SKM-1 treated with dmso at 0.1 percent for 144 hours (cell line): ENCODE data around the gene AGBL5.
A peak's percentile ranks its signal among the peaks of the same experiment; 100 is the strongest.

Source experiments
- DNase-seq: peaks from one replicate; lab custom pipeline; 2025; ENCODE audit not compliant: unreplicated experiment; lab: John Stamatoyannopoulos, UW

AGBL5 gene

GRCh38 chr2:27087823-27088410, 36.4 kb downstream of the AGBL5 start:
- no peak for DNase-seq

- no peak for DNase-seq
Measured at GRCh38 chr2:27088634-27089033, 37.2 kb downstream of the AGBL5 start.

GRCh38 chr2:27089111-27089954, 37.9 kb downstream of the AGBL5 start:
- no peak for DNase-seq

DNA sequence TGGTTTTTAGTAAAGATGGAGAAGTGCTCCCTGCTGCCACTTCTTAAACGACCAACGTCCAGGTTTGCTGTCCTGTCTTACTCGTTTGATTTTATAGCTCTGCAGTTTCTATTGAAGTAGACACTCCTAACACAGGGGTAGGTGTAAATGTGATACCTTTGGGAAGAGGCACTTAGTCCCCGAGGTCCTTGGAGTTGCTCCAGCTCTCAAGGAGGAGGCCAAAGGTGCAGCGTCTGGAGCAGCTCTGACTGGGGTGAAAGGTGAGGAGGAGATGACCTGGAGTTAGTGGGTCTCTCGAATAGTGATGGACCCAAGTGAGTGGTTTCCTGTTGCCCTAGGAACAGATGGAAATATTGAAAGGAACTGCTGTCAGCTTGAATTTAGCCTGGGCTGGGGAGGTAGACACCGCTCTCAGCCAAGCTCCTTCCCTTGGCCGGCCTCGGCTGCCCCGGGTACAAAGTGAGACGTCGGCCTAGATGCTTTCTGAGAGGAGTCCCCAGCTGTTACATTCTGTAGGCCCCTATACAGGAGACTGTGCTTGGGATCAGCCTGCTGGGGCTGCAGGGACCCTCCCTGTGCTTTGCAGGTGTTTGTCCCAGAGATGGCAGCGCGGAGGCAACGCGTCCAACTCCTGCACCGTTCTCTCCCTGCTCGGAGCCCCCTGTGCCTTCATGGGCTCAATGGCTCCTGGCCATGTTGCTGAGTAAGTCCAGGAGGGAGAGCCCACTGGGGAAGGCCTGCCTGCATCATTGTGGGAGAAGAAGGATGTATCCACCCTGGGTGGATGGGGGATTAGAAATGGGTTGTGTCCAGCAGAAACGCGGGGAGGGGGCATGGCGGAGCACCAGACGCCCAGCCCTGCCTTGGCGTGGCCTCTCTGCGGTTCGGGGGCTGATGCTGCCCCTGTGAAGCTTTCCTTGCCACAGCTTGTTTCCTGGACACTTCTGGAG, 40.6 kb downstream of the AGBL5 start:
- DNase-seq = no peak

- no peak for DNase-seq
Measured at GRCh38 chr2:27092696-27093429, 41.4 kb downstream of the AGBL5 start.

DNA sequence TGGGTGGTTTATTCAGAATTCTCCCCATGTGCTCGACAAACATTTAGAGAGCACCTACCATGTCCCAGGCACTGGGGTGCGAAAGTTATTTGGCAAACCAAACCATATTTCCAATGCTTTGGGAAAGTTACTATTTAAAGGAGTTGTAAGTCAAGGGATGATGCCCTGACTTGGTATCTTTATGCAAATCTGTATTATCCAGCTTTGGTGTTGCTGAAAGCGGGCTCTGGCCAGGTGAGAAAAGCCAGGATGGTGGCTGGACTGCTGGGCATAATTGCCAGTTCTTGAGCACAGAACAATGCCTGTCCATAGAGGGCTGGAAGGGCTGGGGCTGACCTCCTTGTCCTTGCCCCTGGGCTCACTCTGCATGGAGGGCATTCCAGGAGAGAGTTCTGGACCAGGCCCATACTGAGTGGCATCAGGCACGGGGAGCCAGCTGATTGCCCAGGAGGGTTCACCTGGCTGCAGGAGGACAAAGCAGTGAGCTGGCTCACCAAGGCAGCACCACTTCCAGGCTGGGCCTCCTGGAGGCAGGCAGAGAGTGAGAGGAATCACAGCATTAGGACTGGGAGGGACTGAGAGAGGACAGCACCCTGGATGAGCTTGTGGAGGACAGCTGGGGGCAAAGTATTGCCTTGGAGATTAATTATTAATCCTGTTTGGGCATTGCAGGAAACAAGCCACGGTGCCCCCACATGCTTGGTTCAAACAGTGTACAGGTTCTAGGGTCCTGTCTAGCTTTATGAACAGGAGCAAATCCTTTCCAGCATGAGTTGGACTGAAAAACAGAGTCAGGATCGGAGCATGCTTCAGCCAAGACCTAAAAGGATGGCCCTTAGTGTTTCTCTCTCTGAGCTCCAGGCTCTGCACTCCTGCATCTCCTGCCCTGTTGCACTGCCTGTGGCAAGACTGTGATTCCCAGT, 42.2 kb downstream of the AGBL5 start:
- no peak for DNase-seq

GRCh38 chr2:27094353-27094984, 43.0 kb downstream of the AGBL5 start:
- no peak for DNase-seq

DNA sequence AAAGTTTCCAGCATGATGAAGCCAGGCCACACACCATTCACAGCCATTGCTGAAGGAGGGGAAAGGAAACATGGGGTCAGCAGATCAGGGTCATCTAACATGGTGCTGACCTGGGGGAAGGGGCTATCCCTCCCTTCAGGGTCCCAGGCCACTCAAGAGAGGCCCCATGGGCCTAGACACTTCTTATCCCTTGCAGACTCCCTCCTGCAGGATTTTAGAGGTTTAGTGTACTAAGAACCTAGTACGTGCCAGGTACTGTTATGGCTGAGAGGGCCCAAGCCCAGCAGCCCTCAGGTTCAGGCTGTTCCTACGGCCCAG, 43.9 kb downstream of the AGBL5 start:
- DNase-seq = no peak

DNA sequence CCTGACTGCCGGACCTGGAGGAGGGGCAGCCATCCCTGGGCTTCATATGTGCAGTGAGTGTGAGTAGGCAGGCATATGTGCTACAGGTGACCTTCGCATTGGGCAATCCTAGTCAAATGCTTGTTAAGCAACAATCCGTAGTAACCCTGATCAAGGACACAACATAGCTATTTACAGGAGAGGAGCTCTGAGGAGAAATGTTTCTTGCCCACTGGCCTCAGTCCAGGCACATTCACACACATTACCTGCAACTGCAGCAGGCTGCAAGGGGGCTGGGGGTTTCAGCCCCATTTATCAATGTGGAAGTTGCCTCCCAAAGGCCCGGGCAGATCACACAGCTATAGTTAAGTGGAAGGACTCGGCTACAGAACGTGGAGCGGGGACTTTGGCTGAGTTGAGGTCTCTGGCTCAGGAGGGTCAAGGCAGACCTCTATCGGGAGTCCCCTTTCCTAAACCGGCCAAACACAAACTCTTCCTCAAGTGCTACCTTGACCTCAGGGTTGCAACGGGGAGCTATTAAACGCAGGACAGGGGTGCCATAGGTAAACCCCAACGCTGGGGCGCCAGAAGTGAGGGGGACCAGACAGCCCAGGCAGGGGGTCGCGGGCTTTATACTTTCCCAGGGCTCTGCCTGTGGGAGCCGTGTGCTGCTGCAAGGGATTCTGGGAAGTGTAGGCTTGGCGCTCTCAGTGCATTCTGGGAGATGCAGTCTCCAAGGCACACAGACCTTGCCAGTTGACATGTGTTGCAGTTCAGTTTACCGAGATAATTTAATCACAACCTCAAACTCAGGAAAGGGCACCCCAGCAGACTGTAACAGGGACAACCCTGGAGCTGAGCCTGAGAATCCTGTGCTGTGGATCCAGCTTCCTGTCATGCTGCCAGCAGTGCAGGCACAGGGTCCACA, 44.5 kb downstream of the AGBL5 start:
- DNase-seq = peak; percentile 42

GRCh38 chr2:27096748-27097297, 45.4 kb downstream of the AGBL5 start:
- DNase-seq = no peak

- DNase-seq = no peak
Measured at GRCh38 chr2:27097341-27097740, 45.9 kb downstream of the AGBL5 start.

GRCh38 chr2:27099334-27099955, 48.0 kb downstream of the AGBL5 start:
- DNase-seq = no peak

- no peak for DNase-seq
Measured at GRCh38 chr2:27100036-27100435, 48.6 kb downstream of the AGBL5 start.

- DNase-seq = no peak
Measured at GRCh38 chr2:27102329-27102728, 50.9 kb downstream of the AGBL5 start.

GRCh38 chr2:27105981-27106380, 54.5 kb downstream of the AGBL5 start:
- no peak for DNase-seq

DNA sequence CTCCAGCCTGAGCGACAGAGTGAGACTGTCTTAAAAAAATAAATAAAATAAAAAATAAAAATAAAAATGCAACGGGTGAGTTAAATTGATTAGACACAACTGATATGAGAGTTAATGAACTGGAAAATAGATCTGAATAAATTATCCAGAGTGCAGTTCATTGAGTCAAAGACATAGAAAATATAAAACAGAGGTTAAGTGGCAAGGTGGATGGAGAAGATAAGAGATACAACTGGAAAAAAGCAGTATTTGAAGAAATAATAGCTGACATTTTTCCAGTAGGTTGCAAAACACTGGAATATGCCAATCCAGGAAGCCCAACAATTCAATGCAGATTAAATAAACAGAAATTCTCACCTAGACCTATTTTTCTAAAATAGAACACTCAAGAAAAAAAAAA, 56.8 kb downstream of the AGBL5 start:
- DNase-seq = no peak

DNA sequence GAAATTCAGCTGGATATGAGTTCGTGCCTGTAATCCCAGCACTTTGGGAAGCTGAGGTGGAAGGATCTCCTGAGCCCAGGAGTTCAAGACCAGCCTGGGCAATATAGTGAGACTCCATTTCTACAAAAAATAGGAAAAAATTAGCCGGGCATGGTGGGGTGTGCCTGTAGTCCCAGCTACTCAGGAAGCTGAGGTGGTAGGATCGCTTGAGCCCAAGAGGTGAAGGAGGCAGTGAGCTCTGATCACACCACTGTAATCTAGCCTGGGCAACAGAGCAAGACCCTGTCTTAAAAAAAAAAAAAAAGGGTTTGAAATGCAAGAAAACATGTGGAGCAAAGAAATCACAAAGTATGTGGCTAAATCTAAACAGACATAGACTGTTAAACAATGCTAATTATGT, 57.6 kb downstream of the AGBL5 start:
- no peak for DNase-seq
